ENCODE results near the gene GAS7.

GRCh38 chr17:10161386-10161785 lies 37.0 kb downstream of the GAS7 start:
- no peak for TF ChIP-seq POU6F1 (CRISPR knock-in tag; IDR thresholded peaks at IDR 0.05; ENCODE audit: borderline replicate concordance, low read depth)
- no peak for TF ChIP-seq ARNTL (CRISPR knock-in tag; IDR thresholded peaks at IDR 0.05; ENCODE audit: borderline replicate concordance, low read depth)
- TF ChIP-seq CSDC2 (CRISPR knock-in tag; IDR thresholded peaks at IDR 0.05) = no peak
- TF ChIP-seq ZFP30 (CRISPR knock-in tag; IDR thresholded peaks at IDR 0.05) = no peak
- TF ChIP-seq CSRNP3 (CRISPR knock-in tag; IDR thresholded peaks at IDR 0.05) = no peak
- TF ChIP-seq SNAI2 (CRISPR knock-in tag; IDR thresholded peaks at IDR 0.05) = no peak
- no peak for TF ChIP-seq ISL1 (CRISPR knock-in tag; IDR thresholded peaks at IDR 0.05)
